ENCODE results near the gene FHL3.
"Not testable (repeated sequence)": the region's sequence is repeated elsewhere in the genome, so short reads cannot be mapped to it uniquely, and the experiment has no call there.

The FHL3 gene

DNA sequence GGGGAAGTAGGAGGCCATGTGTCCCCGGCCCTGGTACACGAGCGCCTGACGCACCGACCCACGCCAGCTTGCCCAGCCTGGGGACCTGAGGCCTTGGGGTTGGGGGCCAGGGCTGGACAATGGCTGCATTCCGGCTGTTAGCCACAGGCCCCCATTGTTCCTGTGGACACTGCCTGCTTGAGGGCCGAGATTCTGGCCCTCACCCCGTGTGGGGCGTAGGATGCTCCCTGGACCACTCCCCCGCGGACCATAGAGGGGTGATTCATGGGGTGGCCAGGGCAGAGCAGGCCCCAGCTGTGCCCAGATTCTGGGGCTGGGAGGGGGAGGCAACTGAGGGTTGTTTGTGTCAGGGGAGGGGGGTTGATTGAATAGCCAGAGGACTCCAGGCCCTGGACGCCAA, 29.6 kb upstream of the FHL3 start:
- DNase-seq = no peak

DNA sequence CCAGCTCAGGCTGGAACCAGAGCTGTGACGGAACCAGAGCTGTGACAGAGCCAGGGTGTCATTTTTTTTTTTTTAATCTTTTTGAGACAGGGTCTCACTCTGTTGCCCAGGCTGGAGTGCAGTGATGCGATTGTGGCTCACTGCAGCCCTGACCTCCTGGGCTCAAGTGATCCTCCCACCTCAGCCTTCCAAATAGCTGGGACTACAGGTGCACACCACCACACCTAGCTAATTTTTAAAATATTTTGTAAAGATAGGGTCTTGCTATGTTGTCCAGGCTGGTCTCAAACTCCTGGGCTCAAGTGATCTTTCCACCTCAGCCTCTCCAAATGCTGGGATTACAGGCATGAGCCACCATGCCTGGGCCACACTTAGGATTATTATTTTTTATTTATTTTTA, 27.7 kb upstream of the FHL3 start:
- DNase-seq = not testable (repeated sequence)

DNA sequence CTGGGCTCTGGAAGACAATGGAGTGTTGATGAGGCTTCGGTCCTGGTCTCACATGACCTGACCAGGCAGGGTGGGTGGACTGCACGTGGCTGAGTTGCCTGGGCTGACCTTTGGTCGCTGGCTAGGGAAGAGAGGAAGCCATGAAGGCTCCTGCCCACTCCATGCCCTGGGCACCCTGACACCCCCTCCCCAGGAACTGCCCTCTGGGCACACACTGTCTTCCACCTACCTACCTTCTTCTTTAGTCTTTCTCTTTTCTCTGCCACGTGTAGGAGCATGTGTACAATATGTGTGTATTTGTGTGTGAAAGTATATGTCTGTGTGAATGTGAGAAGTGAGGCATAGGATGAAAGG, 26.2 kb upstream of the FHL3 start:
- DNase-seq = no peak

GRCh38 chr1:38030596-38031512, 25.5 kb upstream of the FHL3 start:
- no peak for DNase-seq

- no peak for DNase-seq
Measured at GRCh38 chr1:38029685-38030511, 24.6 kb upstream of the FHL3 start.

DNA sequence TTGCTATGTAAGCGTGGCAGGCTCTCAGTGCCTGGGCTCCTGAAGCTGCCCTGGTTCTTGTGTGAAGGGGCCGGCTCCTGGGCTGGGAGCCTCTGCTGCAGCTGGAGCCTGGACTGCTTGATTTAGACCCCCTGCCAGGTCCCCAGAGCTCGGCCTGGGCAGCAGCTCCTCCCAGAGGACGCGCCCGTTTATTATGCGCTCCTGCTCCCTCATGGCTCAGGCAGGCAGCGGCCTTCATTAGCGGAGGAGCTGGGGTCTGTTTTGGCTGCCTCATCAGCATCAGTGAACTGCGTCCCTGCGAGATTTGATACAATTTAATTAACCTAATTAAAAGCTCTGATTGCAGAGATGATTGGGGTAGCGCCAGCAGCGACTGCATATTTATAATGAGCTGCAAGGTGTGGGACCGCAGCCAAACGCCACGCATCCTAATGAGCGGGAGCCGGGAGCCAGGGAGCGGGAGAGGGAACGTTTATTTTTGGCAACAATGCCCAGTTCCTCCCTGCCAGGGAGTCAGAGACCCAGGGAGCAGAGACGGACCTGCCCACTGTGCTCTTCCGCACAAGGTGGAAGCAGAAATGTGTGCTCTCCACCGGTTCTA, 23.9 kb upstream of the FHL3 start:
- no peak for DNase-seq

DNA sequence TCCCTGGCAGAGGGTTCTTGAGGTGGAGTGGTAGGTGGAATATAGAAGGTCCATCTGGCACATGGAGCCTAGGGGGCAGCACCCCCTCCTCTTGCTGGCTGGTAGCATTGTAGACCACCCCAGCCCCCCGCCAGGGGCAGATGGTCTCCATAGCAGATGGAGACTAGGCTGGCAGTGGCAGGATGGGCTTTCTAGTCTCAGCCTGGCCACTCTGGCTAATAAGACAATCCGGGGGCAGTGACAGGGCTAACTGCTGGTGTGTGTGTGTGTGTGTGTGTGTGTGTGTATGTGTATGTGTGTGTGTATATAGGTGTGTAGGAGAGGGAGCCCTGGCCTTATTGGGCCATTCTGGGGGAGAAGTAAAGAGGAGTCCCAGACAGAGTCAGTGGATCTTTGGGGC, 23.4 kb upstream of the FHL3 start:
- no peak for DNase-seq

DNA sequence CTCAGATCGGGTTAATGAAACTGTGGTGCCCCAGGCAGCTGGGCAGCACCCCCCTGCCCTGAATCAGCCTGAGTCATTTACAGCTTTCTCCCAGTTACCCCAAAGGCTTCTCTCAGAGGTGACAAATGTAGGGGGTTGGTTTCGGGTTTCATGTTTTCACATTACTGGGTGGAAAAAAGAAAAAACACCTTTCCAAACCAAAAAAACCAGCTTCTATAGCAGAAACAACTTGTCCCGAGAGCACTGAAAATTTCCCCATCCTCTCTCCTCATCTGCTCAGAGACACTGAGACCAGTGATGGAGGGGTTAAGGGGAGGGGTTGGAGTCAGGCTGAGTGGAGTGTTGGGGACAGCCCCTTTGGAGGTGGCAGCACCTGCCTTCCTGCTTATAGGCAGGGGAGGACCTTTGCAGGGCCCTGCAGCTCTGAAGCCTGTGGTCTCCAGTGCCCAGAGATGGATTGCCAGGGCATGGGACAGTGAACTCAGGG, 22.8 kb upstream of the FHL3 start:
- peak; percentile 29 for DNase-seq

- peak; percentile 92 for DNase-seq
Measured at GRCh38 chr1:38027201-38028104, 22.1 kb upstream of the FHL3 start.

DNA sequence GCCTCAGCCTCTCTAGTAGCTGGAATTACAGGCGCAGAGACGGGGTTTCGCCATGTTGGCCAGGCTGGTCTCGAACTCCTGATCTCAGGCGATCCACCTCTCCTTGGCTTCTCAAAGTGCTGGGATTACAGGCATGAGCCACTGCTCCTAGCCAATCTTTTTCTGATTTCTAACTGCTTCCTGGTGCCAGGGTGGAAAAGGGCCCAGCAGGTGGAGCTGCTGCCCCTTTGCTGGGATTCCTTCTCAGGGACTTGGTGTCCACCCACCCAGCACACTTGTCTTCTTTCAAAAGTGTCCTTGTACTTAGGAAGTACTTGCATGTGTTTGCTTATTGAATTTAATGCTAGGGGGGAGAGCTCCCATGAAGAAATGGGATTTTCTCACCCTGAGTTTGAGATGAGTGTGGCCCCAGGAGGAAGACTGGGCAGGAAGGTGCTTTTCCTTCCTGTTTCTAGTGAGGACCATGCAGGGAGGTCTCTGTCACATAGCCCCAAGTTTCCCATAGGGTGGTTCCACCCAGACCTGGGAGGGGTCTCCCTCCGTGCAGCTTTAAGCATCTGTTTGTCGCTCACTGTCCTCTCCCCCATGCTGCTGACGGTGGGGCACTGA, 21.4 kb upstream of the FHL3 start:
- DNase-seq = peak; percentile 78

DNA sequence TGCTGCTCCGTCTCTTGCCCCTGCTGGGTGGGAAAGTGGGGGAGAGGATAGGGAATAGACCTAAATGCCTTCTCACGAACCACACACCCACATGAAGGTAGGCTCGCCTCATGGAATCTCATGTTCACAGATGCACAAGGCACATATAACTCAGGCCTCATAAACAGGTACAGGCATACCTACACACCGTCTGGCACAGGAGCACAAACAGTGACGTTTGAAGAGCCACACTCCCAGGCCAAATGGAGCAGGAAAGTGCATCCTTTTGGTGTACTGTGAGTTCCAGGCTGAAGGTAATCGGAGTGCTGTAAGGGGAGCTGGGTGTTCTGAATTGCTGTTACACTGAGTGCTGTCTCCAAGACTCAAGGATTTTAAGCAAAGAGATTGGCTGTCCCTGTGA, 20.4 kb upstream of the FHL3 start:
- no peak for DNase-seq

DNA sequence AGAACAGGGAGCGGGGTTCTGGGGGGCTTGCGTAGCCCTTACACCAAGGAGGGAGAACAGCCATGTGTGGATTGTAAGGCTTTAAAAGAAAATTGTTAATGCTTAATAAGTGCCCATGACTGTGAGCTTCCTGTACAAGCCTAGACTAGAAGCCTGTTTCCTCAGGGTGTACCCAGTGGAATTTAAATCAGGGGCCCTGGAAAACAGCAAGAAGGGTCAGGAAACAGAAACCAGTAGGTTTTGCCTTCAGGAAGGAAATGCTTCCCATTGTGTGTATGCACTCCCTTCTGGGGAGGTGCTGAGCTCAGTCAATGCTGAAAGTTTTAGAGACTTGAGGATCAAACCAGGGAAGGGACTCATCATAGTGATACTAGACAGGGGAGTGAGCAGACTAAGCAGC, 19.9 kb upstream of the FHL3 start:
- DNase-seq = no peak

DNA sequence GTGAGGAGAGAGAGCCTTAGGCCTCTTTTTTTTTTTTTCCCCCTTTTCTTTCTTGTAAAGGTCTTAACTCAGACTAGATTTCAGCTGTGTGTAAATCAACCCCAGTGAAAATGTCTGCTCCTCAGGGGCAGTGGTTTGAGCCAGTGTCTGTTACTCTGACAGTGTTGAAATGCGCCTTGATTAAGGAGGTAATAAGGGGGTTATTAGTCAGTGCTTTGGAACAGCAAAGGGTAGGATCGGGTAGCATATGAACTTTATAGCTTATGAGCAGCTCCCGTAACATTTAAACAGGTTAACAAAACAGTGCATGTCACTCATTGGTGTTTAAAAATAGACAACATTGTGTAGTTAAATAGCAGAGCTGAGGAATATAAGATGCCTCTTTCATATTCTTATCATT, 17.5 kb upstream of the FHL3 start:
- DNase-seq = no peak

GRCh38 chr1:38021969-38022368, 16.7 kb upstream of the FHL3 start:
- no peak for DNase-seq

GRCh38 chr1:38020396-38020795, 15.1 kb upstream of the FHL3 start:
- DNase-seq = no peak

GRCh38 chr1:38018864-38019343, 13.6 kb upstream of the FHL3 start:
- DNase-seq = no peak

DNA sequence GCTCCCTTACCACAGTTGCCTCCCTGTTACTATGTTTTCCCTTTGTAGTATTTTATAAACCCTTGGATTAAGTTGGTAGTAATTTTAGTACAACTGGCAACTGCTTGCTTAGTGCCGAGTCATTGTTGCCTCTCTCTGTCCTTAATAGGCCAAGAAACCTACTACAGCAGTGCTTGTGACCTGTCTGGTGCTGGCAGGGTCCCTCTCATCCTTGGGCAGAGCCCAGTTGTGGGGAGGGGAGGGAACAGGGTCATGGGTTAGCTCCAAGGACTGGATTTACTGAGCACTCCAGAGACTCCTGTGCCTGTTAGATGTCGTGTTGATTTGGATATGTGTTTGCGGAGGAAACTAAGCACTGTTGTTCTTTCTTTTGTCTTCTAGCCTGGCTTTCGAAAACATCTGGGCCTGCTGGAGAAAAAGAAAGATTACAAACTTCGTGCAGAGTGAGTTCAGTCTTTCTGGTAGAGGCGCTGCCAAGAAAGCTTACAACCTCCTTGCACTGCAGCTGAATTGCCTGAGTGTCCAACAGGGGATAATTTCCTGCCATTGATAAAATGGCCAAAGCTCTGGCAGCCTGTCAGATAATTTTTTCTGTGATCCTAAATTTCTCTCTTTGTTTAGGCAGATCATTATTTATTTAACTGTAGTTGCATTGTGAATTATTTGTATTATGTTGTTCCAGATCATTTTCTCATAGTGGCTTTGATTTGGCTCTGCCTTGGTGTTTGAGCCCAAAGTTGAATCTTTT, 10.8 kb upstream of the FHL3 start:
- no peak for DNase-seq

DNA sequence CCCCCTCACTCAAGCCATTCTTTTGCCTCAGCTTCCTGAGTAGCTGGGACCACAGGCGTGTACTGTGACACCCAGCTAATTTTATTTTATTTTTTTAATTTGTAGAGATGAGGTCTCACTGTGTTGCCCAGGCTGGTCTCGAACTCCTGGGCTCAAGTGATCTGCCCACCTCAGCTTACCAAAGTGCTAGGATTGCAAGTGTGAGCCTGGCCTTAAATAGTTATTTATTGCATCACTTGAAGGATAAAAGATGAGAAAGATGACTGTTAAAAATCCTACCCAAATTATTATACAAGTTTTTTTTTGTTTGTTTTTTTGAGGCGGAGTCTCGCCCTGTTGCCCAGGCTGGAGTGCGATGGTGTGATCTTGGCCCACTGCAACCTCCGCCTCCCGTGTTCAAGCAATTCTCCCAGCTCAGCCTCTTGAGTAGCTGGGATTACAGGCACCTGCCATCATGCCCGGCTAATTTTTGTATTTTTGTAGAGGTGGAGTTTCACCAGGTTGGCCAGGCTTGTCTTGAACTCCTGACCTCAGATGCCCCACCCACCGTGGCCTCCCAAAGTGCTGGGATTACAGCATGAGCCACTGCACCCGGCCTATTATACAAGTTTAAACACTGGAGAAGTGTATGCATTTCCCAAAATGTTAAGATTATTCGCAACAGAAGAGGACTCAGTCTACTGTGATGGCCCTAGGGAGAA, 9.6 kb upstream of the FHL3 start:
- DNase-seq = no peak

DNA sequence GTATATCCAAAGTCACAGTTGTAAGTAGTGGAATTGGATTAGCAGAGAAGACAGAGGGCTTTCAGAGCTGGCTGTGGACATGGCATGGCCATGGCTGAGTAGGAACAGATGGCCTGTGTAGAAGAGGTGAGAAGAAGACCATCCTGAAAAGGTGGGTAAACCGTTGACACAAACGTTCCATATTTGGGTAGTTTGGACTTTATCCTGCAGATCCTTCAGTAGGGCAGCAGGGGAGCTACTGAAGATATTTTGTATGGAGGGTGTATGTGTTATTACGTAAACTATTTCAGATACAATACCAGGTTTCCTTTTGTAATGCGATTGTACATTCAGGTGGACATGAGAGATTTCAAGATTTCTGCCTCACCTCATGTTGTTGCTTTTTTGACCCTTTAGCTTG, 8.9 kb upstream of the FHL3 start:
- DNase-seq = no peak

GRCh38 chr1:38013227-38013622, 7.9 kb upstream of the FHL3 start:
- no peak for DNase-seq

All from DMS79 (cell line).